Measurements from ENCODE around the gene SLC26A2.

Gene SLC26A2

GRCh38 chr5:149979896-149980295 lies 19.3 kb downstream of the SLC26A2 start:
- DNase-seq (ENCODE audit: low read depth) = no peak
- no peak for TF ChIP-seq CTCF (IDR thresholded peaks at IDR 0.05; ENCODE audit: control insufficient read depth, extremely low read depth, insufficient read depth)

GRCh38 chr5:149981206-149981605 lies 20.6 kb downstream of the SLC26A2 start:
- no peak overlapping the region for H3K4me3 ChIP-seq (ENCODE audit: low read depth, low read length)
- TF ChIP-seq CTCF (IDR thresholded peaks at IDR 0.05; ENCODE audit: control insufficient read depth, extremely low read depth, insufficient read depth) = no peak
- no peak for DNase-seq (ENCODE audit: low read depth)

More at GRCh38 chr5:149979896-149980295, 19.3 kb downstream of the SLC26A2 start:
- no peak overlapping the region for H3K4me3 ChIP-seq (ENCODE audit: low read depth, low read length)

- TF ChIP-seq CTCF (IDR thresholded peaks at IDR 0.05; ENCODE audit: control insufficient read depth, extremely low read depth, insufficient read depth) = no peak
- no peak for DNase-seq (ENCODE audit: low read depth)
- no peak overlapping the region for H3K4me3 ChIP-seq (ENCODE audit: low read depth, low read length)
Measured at GRCh38 chr5:149982505-149982904, 21.9 kb downstream of the SLC26A2 start.

GRCh38 chr5:149988126-149988525 lies 27.6 kb downstream of the SLC26A2 start:
- no peak for TF ChIP-seq CTCF (IDR thresholded peaks at IDR 0.05; ENCODE audit: control insufficient read depth, extremely low read depth, insufficient read depth)
- DNase-seq (ENCODE audit: low read depth) = no peak
- H3K4me3 ChIP-seq (ENCODE audit: low read depth, low read length) = no peak overlapping the region

- peak; percentile 97 for TF ChIP-seq CTCF (IDR thresholded peaks at IDR 0.05; ENCODE audit: control insufficient read depth, extremely low read depth, insufficient read depth)
- peak; percentile 52 for DNase-seq (ENCODE audit: low read depth)
- no peak overlapping the region for H3K4me3 ChIP-seq (ENCODE audit: low read depth, low read length)
Measured at GRCh38 chr5:149990518-149991376, 30.2 kb downstream of the SLC26A2 start.

- no peak for DNase-seq (ENCODE audit: low read depth)
- TF ChIP-seq CTCF (IDR thresholded peaks at IDR 0.05; ENCODE audit: control insufficient read depth, extremely low read depth, insufficient read depth) = no peak
- H3K4me3 ChIP-seq (ENCODE audit: low read depth, low read length) = no peak overlapping the region
Measured at GRCh38 chr5:149993471-149993870, 32.9 kb downstream of the SLC26A2 start.
